ENCODE data around the gene CASP7. TPM values are rescaled to one million over a fixed set of nuclear protein-coding genes. Genes with fewer than 3 reads are reported as not detected.

The CASP7 gene
- total RNA-seq, 1 donor from 2014 or later: 18.3 TPM

Small RNA genes within 50 kb of the gene (microRNA-seq; reads per million reads assigned to microRNA genes)
- gene MIR4483: not detected

Other genes starting within 250 kb of the CASP7 start
- not detected for gene HABP2, start 126.9 kb upstream of the CASP7 start, total RNA-seq
- gene NRAP, start 15.9 kb upstream of the CASP7 start, total RNA-seq: not detected
- 0.22 TPM for gene PLEKHS1, start 71.8 kb downstream of the CASP7 start, total RNA-seq
- gene DCLRE1A, start 174.2 kb downstream of the CASP7 start, total RNA-seq: 4.1 TPM
- 51.6 TPM for gene NHLRC2, start 174.7 kb downstream of the CASP7 start, total RNA-seq

All from sciatic nerve (tissue), 1 donor.